ENCODE measurements around the gene PI4KA. TPM values are rescaled to one million over a fixed set of nuclear protein-coding genes. Genes with fewer than 3 reads are reported as not detected.

Gene PI4KA
- total RNA-seq, 6 experiments from 2014 or later: 35.3 to 55.4 (median 47.7) TPM

DNA sequence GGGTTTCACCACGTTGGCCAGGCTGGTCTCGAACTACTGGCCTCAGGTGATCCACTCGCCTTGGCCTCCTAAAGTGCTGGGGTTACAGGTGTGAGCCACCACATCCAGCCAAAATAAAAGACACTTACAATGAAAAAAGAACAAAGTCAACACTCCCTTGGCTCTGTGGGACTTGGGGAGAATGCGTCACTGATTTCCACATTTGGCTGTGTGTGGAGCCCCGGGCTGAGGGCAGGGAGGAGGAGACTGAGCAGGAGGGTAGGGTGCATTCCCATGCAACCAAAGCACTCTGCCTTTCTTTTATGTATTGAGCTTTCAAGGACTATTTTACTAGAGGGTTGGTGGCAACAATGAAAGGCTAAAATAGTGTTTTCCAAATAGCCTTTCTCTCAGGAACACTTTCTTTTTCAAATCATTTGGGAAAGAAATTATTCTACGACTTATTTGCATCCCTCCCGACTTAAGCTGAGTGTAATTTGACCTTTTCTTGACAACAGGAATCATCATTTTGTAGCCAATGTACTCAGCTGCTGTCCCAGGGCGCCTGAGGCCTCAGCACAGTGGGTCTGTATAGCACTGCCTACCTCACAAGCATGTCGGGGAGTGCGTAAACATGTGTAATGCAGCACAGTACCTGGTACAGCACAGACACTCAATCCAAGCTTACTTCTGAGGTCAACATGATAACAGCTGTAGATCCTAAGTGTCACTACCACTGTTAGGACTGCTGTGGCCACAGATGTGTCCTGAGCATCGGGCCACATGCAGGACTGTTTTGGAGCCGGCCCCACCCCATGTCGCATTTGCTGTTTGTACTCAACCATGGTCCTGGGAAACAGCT is 94.8 kb downstream of the PI4KA start:
- Histone ChIP-seq H3K27ac (peak overlapping the region in 1 of 3 donors; percentile 67), H3K9me3 (no peaks in the 10 kb centered on the region), H3K36me3 (peaks cover 0 to 33% (median 13%) of the 10 kb centered on the region in 4 donors), H3K4me3 (no peak overlapping the region), H3K4me1 (no peaks in the 10 kb centered on the region), H3K27me3 (no peaks in the 10 kb centered on the region)
- TF ChIP-seq, protein P1, sequence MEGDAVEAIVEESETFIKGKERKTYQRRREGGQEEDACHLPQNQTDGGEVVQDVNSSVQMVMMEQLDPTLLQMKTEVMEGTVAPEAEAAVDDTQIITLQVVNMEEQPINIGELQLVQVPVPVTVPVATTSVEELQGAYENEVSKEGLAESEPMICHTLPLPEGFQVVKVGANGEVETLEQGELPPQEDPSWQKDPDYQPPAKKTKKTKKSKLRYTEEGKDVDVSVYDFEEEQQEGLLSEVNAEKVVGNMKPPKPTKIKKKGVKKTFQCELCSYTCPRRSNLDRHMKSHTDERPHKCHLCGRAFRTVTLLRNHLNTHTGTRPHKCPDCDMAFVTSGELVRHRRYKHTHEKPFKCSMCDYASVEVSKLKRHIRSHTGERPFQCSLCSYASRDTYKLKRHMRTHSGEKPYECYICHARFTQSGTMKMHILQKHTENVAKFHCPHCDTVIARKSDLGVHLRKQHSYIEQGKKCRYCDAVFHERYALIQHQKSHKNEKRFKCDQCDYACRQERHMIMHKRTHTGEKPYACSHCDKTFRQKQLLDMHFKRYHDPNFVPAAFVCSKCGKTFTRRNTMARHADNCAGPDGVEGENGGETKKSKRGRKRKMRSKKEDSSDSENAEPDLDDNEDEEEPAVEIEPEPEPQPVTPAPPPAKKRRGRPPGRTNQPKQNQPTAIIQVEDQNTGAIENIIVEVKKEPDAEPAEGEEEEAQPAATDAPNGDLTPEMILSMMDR (IDR thresholded peaks at IDR 0.05): no peak
- TF ChIP-seq POLR2A (IDR thresholded peaks at IDR 0.05): no peak
- WGBS (ENCODE audit: insufficient coverage, low coverage, low lambda C conversion rate, missing lambda C conversion rate): 86% methylated on average over 10 of the region's 13 CpGs
- intact Hi-C loops (cut with DNase I): no loop called here
- DNase-seq (peak in 1 of 3 donors; percentile 72), ATAC-seq (peak; percentile 55 to 96 (median 78))

DNA sequence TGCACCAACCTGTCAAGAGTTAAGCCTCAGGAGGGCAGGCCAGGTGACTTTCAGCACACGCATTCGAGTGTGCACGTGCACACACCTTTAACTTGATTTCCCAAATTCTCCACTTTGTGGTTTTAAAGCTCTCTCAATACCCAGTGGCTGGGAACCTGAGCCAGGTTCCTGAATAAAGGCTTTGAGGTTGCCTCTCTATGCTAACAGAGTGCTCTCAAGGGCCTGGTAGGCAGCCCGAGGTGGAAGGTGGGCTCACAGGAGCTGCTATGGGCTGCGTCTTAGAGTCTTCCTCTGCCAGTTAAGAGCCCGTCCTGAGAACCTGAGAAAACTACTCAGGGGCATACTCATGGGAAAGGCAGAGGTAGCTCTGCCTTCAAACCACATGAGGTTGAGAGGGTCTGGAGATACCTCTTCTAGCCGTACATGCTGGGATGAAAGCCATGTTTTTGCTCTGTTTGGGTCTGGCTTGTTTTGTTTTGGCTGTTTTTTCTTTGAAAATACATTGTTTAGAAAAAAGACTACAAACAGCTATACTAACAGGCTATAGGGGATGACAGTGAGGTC is 96.3 kb downstream of the PI4KA start:
- Histone ChIP-seq H3K9me3 (no peaks in the 10 kb centered on the region), H3K4me3 (no peak overlapping the region), H3K27ac (no peak overlapping the region), H3K4me1 (no peaks in the 10 kb centered on the region), H3K27me3 (no peaks in the 10 kb centered on the region), H3K36me3 (peaks cover 0 to 33% (median 13%) of the 10 kb centered on the region in 4 donors)
- intact Hi-C loops (cut with DNase I): no loop called here
- DNase-seq: peak in 1 of 3 donors; percentile 14
- WGBS (ENCODE audit: insufficient coverage, low coverage, low lambda C conversion rate, missing lambda C conversion rate): 89% methylated on average over 1 of the region's 7 CpGs
- no peak for ATAC-seq
- TF ChIP-seq POLR2A (IDR thresholded peaks at IDR 0.05): no peak
- TF ChIP-seq, protein P1 (IDR thresholded peaks at IDR 0.05): no peak

DNA sequence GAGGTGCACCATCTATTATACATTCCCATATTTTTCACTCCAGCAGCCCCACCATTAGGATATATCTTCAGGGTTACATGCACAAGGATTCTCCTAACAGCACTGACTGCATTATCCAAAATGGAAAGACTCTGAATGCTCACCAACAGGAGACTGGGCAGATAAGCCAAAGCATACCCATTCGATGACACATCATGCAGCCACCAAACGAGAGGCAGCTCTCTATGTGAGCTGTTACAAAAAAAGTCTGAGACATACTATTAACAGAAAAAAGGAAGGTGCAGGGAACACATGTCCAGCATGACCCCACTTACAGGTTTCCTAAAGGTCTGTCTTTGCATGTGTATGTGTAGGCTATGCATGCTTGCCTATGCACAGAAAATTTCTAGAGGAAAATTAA is 97.1 kb downstream of the PI4KA start:
- no peak for TF ChIP-seq POLR2A (IDR thresholded peaks at IDR 0.05)
- TF ChIP-seq, protein P1 (IDR thresholded peaks at IDR 0.05): no peak
- intact Hi-C loops (cut with DNase I): no loop called here
- Histone ChIP-seq H3K4me1 (no peaks in the 10 kb centered on the region), H3K27me3 (no peaks in the 10 kb centered on the region), H3K9me3 (no peaks in the 10 kb centered on the region), H3K27ac (no peak overlapping the region), H3K36me3 (peaks cover 0 to 33% (median 13%) of the 10 kb centered on the region in 4 donors), H3K4me3 (no peak overlapping the region)
- DNase-seq: no peak
- no peak for ATAC-seq
- whole genome bisulfite sequencing (ENCODE audit: insufficient coverage, low coverage, low lambda C conversion rate, missing lambda C conversion rate): 75% methylated on average over 2 of the region's 2 CpGs

DNA sequence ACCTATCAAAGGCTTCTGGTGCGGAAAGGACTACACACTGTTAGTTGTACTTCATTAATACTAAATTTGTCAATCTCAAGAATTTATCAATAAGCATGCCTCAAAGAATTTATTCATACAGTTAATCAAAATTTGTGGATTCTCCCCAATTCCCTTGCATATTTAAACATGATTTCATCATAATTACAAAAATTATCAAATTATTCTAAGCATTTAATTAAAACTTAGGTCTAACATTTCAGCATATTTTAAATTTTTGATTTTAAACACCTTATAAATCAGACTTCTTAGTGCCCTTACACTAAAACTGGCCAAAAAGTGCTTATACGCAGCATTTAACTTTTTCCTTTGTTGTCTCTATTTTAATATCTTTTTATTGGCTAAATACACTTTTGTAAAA is 98.5 kb downstream of the PI4KA start:
- 100% methylated on average over 2 of the region's 2 CpGs for WGBS (ENCODE audit: insufficient coverage, low coverage, low lambda C conversion rate, missing lambda C conversion rate)
- no peak overlapping the region for H3K4me3 ChIP-seq
- ATAC-seq: no peak
- H3K9me3 ChIP-seq: no peaks in the 10 kb centered on the region
- DNase-seq: no peak
- intact Hi-C loops (cut with DNase I): no loop called here
- H3K27me3 ChIP-seq: no peaks in the 10 kb centered on the region
- H3K27ac ChIP-seq: no peak overlapping the region
- TF ChIP-seq, protein P1 (IDR thresholded peaks at IDR 0.05): no peak
- no peak for TF ChIP-seq POLR2A (IDR thresholded peaks at IDR 0.05)
- H3K36me3 ChIP-seq: peaks cover 0 to 30% (median 12%) of the 10 kb centered on the region in 4 donors
- H3K4me1 ChIP-seq: no peaks in the 10 kb centered on the region

All from right lobe of liver (tissue), 6 donors.